ENCODE data around the gene PRMT9. TPM values are rescaled to one million over a fixed set of nuclear protein-coding genes. Genes with fewer than 3 reads are reported as not detected.

The PRMT9 gene
- polyA plus RNA-seq, 1 donor (not counting 4 experiments of a cell fraction or from before 2014, with no cell fraction given) = 10.4 TPM

GRCh38 chr4:147717878-147718277, 33.9 kb upstream of the PRMT9 start:
- no peaks in the 10 kb centered on the region for H3K9me1 ChIP-seq (ENCODE audit: control insufficient read depth, extremely low read depth, insufficient read depth, low read length)
- H3K27me3 ChIP-seq (ENCODE audit: control insufficient read depth, extremely low read depth, insufficient read depth, low read length) = no peaks in the 10 kb centered on the region
- FAIRE-seq = no peak
- no peak for TF ChIP-seq CTCF (optimal IDR thresholded peaks at IDR 0.05 in 1 of 3, IDR thresholded peaks at IDR 0.05 in 1 of 3, conservative IDR thresholded peaks at IDR 0.05 in 1 of 3; ENCODE audit: extremely low read depth in 1 of 3, insufficient read depth in 2 of 3, low read length in 3 of 3)
- no peaks in the 10 kb centered on the region for H4K20me1 ChIP-seq (ENCODE audit: control insufficient read depth, extremely low read depth, insufficient read depth, low read length)
- no peak overlapping the region for H3K4me3 ChIP-seq (ENCODE audit: control insufficient read depth in 2 of 3, extremely low read depth in 1 of 3, insufficient read depth in 2 of 3, low read depth in 1 of 3, low read length in 3 of 3)
- no peaks in the 10 kb centered on the region for H3K9me3 ChIP-seq (ENCODE audit: control insufficient read depth, low read depth, low read length)
- no peak for DNase-seq (ENCODE audit: low read depth, low spot score)
- H3K36me3 ChIP-seq (ENCODE audit: control insufficient read depth in 2 of 2, extremely low read depth in 1 of 2, insufficient read depth in 2 of 2, low read length in 2 of 2) = no peaks in the 10 kb centered on the region
- dilution Hi-C loops (cut with MboI; ENCODE audit: extremely low pct_ligation_motif_present, low sequenced_read_pairs) = no loop called here
- no peak overlapping the region for H3K9ac ChIP-seq (ENCODE audit: control insufficient read depth, extremely low read depth, insufficient read depth, low read length)
- H3K4me1 ChIP-seq (ENCODE audit: control insufficient read depth, extremely low read depth, insufficient read depth, low read length) = peaks cover 8% of the 10 kb centered on the region
- H3K79me2 ChIP-seq (ENCODE audit: control insufficient read depth, insufficient read depth, low read length) = no peaks in the 10 kb centered on the region
- no peak overlapping the region for H3K27ac ChIP-seq (ENCODE audit: control insufficient read depth, insufficient read depth, low read length)
- H2AFZ ChIP-seq (ENCODE audit: control insufficient read depth, low read length) = no peak overlapping the region
- no peak overlapping the region for H3K4me2 ChIP-seq (ENCODE audit: control insufficient read depth, extremely low read depth, insufficient read depth, low read depth, low read length)

- no peak overlapping the region for H3K27ac ChIP-seq (ENCODE audit: control insufficient read depth, insufficient read depth, low read length)
- peak overlapping the region; percentile 39 for H3K4me2 ChIP-seq (ENCODE audit: control insufficient read depth, extremely low read depth, insufficient read depth, low read depth, low read length)
- H3K79me2 ChIP-seq (ENCODE audit: control insufficient read depth, insufficient read depth, low read length) = no peaks in the 10 kb centered on the region
- no peaks in the 10 kb centered on the region for H3K9me1 ChIP-seq (ENCODE audit: control insufficient read depth, extremely low read depth, insufficient read depth, low read length)
- no peaks in the 10 kb centered on the region for H4K20me1 ChIP-seq (ENCODE audit: control insufficient read depth, extremely low read depth, insufficient read depth, low read length)
- H2AFZ ChIP-seq (ENCODE audit: control insufficient read depth, low read length) = no peak overlapping the region
- FAIRE-seq (peak; percentile 97), DNase-seq (ENCODE audit: low read depth, low spot score) (no peak)
- H3K4me1 ChIP-seq (ENCODE audit: control insufficient read depth, extremely low read depth, insufficient read depth, low read length) = peaks cover 8% of the 10 kb centered on the region
- H3K27me3 ChIP-seq (ENCODE audit: control insufficient read depth, extremely low read depth, insufficient read depth, low read length) = no peaks in the 10 kb centered on the region
- no peaks in the 10 kb centered on the region for H3K9me3 ChIP-seq (ENCODE audit: control insufficient read depth, low read depth, low read length)
- H3K4me3 ChIP-seq (ENCODE audit: control insufficient read depth in 2 of 3, extremely low read depth in 1 of 3, insufficient read depth in 2 of 3, low read depth in 1 of 3, low read length in 3 of 3) = no peak overlapping the region
- H3K36me3 ChIP-seq (ENCODE audit: control insufficient read depth in 2 of 2, extremely low read depth in 1 of 2, insufficient read depth in 2 of 2, low read length in 2 of 2) = no peaks in the 10 kb centered on the region
- H3K9ac ChIP-seq (ENCODE audit: control insufficient read depth, extremely low read depth, insufficient read depth, low read length) = no peak overlapping the region
- TF ChIP-seq EZH2 (IDR thresholded peaks at IDR 0.05; ENCODE audit: low read length) = no peak
- TF ChIP-seq CTCF (optimal IDR thresholded peaks at IDR 0.05 in 1 of 3, IDR thresholded peaks at IDR 0.05 in 1 of 3, conservative IDR thresholded peaks at IDR 0.05 in 1 of 3; ENCODE audit: extremely low read depth in 1 of 3, insufficient read depth in 2 of 3, low read length in 3 of 3) = no peak
- dilution Hi-C loops (cut with MboI; ENCODE audit: extremely low pct_ligation_motif_present, low sequenced_read_pairs) = no loop called here
Measured at GRCh38 chr4:147714575-147715401, 30.8 kb upstream of the PRMT9 start.

Measured in keratinocyte (primary cell).